Astrocyte (in vitro differentiated cells and primary cell): ENCODE data around the gene MRTFA.

Experiments used
- CTCF ChIP-seq: IDR thresholded peaks from 2 replicates; pipeline ENCODE4 v1.5.1; 2011; ENCODE audit warnings: low read depth, mild to moderate bottlenecking, inconsistent platforms, low read length, moderate library complexity; ENCODE audit not compliant: insufficient read depth
- EZH2 ChIP-seq: IDR thresholded peaks from 2 replicates; pipeline ENCODE4 v1.6.1; 2012; ENCODE audit warnings: mild to moderate bottlenecking, low read length, inconsistent platforms; ENCODE audit not compliant: insufficient read depth

GRCh38 chr22:40599731-40600130 lies 36.8 kb downstream of the MRTFA start:
- TF ChIP-seq CTCF (no peak), EZH2 (no peak)
